H1 (cell line): ENCODE measurements around the gene ABI3BP.

Source experiments
- BCL11A ChIP-seq, 2 experiments: IDR thresholded peaks; one replicate each; pipeline ENCODE4 v1.6.1; 2011; ENCODE audit warnings: low read depth in 2 of 2, low read length in 2 of 2, mild to moderate bottlenecking in 2 of 2
- CEBPB ChIP-seq: IDR thresholded peaks from 2 replicates; pipeline ENCODE4 v1.6.1; 2012; ENCODE audit warnings: low read depth, low read length
- CREB1 ChIP-seq: IDR thresholded peaks from 2 replicates; pipeline ENCODE4 v1.6.1; 2012; ENCODE audit warnings: inconsistent platforms
- CTCF ChIP-seq, 3 experiments: IDR thresholded peaks; 1 replicate in 2 of 3; 2 replicates in 1 of 3; pipeline versions ENCODE4 v1.5.1 to v1.6.1; 2011; ENCODE audit warnings: low read length in 3 of 3, mild to moderate bottlenecking in 3 of 3, inconsistent platforms in 2 of 3, low read depth in 1 of 3, moderate library complexity in 1 of 3; ENCODE audit not compliant: insufficient read depth in 1 of 3; ENCODE audit errors: control extremely low read depth in 1 of 3
- EZH2 ChIP-seq: fragments of 200-600 bp; sonication (generic); IDR thresholded peaks from 2 replicates; pipeline ENCODE4 v1.7.1; 2012; ENCODE audit warnings: low read depth, mild to moderate bottlenecking, moderate library complexity, low read length, inconsistent platforms; ENCODE audit not compliant: severe bottlenecking
- POLR2A ChIP-seq, 2 experiments: IDR thresholded peaks; 1 replicate in 1 of 2; 2 replicates in 1 of 2; pipeline ENCODE4 v1.6.1; 2011; ENCODE audit warnings: low read depth in 2 of 2, low read length in 2 of 2, mild to moderate bottlenecking in 2 of 2; ENCODE audit errors: control extremely low read depth in 1 of 2
- RFX5 ChIP-seq: IDR thresholded peaks from 2 replicates; pipeline ENCODE4 v1.6.1; 2011; ENCODE audit warnings: low read depth, low read length, improper control_type of control experiment, borderline replicate concordance
- SUZ12 ChIP-seq: fragments of 200-600 bp; sonication (generic); IDR thresholded peaks from 2 replicates; pipeline ENCODE4 v1.6.1; 2012; ENCODE audit warnings: mild to moderate bottlenecking, inconsistent platforms, low read length, moderate library complexity, mixed read lengths
- ZNF274 ChIP-seq: IDR thresholded peaks from 2 replicates; pipeline ENCODE4 v1.7.0; 2012; ENCODE audit warnings: low read length, borderline replicate concordance; ENCODE audit errors: extremely low read depth

- no peak for TF ChIP-seq RFX5
- TF ChIP-seq ZNF274, result no peak
- TF ChIP-seq EZH2, result no peak
- no peak for TF ChIP-seq CREB1
- no peak for TF ChIP-seq POLR2A (IDR thresholded peaks at IDR 0.05; ENCODE audit: control extremely low read depth in 1 of 2, low read depth in 2 of 2, low read length in 2 of 2)
- no peak for TF ChIP-seq BCL11A (IDR thresholded peaks at IDR 0.05; ENCODE audit: low read depth in 2 of 2, low read length in 2 of 2)
- TF ChIP-seq CTCF (IDR thresholded peaks at IDR 0.05; ENCODE audit: control extremely low read depth in 1 of 3, insufficient read depth in 1 of 3, low read depth in 1 of 3, low read length in 3 of 3), result no peak
- no peak for TF ChIP-seq CEBPB
- no peak for TF ChIP-seq SUZ12
Measured at GRCh38 chr3:100880072-100880471, 113.1 kb downstream of the ABI3BP start.
